GM19463 (cell line): ENCODE measurements around the gene OSBPL2.

Experiments
- ATAC-seq: cut with Tn5 transposase; IDR thresholded peaks from one replicate; pipeline ENCODE4 v1.9.1; 2021; ENCODE audit warnings: mild to moderate bottlenecking, moderate library complexity; ENCODE audit not compliant: unreplicated experiment

Gene OSBPL2

GRCh38 chr20:62233684-62234083, 4.6 kb upstream of the OSBPL2 start:
- ATAC-seq: no peak

DNA sequence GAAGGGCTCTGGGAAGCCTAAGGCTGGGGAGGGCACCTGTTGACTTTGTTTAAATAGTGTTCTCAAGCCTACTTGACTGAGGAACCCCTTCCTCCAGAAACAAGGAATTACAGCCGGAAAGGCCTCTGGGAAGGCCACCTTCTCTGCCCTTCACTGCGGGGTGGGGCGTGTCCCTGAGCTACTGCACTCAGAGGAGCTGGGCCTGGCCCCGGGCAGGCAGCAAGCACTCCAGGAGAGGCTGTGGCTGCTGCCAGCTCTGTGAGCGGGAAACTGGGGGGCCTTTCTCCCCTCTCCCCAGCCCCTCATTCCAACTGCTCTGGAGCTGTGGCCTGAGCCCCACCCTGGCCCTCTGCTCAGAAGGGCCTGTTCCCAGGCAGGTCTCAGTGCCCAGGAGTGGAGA, 4.0 kb upstream of the OSBPL2 start:
- no peak for ATAC-seq

DNA sequence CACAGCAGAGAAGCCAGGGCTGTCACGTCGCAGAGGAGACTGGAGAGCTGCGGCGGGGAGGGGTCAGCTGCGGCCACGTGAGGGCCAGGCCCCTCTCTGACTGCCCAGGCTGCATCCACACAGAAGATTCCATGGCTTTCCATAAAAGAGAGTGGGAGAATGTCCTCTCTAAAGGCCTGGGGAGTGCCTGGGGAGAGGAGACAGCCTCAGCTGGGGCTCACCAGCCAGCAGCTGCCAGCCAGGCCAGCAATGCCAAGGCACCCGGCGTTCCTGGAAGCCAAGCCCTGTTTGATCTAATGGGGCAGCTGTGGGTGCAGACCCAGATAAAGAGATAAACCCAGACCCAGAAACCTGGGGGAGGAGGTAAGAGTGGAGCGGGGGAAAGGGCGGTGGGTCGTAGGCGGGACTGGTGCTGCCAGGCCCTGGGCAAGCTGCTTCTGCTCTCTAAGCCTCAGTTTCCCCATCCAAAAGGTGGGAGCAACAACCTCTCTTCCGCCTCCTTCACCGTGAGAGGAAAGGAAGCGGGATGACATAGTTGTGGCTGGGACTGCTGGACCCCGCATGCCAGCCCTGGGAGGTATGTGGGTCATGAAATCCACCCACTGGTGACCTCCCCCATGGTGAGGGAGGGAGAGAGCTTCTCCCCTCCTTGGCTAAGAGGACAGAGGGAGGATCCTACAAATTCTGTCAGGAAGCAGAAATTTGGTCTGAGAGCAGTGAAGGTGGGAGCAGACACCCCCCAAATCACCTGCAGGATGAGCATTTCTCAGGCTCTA, 3.1 kb upstream of the OSBPL2 start:
- no peak for ATAC-seq

GRCh38 chr20:62235777-62236157, 2.6 kb upstream of the OSBPL2 start:
- ATAC-seq: no peak

DNA sequence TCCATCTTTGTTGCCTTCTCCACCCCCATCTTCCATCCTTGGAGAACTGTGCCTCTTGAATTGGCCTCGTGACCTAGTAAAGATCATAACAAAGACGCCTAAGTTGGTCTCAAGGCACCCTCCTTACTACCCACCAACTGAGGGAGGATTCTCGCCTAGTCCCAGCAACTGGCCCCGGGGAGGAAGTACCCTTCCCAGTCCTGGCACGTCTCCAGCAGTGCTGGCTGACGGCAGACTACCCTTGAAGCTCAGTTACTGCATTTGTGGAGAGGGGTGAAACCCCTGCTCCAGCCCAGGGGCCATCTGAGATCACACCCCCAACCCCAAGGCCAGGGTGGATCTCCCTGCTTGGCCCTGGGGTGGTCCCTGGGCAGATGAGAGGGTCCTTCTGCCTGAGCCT, 2.1 kb upstream of the OSBPL2 start:
- no peak for ATAC-seq

DNA sequence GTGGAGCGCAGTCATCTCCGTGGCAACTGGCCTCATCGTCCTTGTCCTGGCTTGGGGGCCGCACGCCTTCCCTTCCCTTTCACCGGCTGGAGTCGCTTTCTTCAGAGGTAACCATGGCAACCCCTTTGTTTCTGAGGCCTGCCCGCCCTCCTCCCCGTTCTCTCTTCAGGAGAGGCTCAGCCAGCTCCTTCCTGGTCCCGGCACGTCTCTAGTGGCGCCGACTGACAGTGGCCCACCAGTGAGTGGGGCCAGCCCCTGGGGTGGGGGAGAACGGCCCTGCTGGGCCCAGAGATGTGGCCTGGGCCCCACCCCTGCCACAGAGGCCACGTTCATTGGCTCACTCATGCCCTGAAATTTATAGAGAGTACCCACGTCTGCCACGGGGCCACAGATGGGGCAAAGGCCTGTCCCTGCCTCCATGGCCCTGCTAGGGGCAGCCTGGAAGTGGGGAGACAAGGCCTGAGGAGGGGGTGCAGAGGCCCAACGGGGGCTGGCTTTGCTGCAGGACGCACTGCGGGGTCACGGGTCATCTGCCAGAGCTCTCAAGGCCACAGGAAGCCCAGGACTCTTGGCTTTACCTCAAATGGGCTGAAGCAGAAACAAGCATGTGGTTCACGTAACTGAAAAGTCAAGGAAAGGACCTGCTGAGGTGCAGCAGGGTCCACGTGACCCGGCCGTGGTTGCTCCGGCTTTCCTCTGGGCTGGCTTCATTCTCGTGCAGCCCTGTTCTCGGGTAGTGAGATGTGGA, 1.4 kb upstream of the OSBPL2 start:
- ATAC-seq: no peak

DNA sequence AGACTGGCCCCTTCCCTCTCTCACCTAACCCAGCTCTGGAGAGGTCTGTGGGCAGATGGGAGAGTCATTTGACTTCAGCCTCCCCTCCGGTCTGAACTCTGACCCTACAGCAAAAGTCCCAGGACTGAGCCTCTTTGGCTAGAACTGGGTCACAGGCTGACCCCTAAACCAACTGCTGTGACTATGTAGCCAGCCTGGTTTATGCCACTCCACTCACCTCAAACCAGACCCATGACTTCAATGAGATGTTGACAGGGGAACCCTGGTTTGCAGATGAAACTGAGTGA, 864 bp upstream of the OSBPL2 start:
- ATAC-seq: no peak

DNA sequence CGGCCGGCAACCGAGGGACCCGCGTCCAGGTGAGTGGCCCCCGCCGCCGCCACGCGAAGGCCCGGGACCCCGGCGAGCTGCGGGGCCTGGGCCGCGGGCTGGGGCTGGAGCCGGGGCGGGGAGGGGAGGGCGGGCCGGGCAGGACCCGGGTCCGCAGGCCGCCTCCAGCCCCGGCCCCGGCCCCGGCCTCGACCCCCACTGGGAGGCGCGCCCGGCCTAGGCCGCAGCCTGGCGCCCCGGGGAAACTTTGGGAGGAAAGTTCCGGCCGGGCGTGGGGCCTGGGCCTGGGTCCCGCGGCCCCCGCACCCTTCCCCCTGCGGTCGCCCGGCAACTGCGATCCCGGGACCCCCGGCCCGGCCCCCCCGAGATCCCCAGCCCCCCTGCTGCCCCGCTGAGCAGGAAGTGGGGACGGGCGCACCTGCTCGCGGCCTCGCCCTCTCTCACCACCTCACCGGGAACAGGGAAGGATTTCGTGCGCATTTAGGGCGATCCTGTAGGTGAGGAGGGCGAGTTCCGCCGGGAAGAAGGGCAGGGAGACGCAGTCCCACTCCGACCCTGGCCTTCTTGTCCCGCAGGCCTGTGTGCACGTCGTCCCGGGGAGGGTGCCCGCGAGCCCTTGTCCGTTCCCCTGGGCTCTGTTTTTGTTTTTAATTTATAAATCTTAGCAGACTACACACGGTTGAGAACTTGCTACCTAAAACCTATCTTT, 402 bp downstream of the OSBPL2 start:
- no peak for ATAC-seq

DNA sequence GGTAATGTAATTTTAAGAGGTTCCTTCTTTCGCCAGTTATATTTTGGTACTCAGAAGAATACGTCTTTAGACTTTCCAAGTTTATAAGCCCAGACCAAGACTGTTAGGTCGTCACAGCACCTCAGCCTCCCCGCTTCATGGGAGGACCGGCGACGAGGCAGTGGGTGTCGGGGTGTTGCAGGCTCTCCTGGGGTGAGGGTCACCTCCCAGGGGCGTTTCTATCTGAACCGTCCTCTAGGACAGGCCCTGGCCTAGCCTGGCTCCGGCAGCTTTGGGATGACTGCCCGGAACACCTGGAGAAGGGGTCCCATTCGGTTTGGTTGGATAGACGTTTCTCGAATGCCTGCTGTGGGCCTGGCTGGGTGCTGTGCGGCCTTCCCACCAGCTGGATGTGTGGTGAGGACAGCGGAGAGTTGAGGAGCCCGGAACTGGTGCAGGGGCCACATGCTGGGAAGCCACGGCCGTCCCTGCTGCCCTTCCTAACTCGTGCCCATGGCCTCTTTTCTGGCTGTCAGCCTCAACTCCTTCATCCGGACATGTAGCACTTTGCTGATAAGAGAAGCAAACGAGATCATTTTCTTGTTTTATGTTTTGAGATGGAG, 1.1 kb downstream of the OSBPL2 start:
- ATAC-seq: no peak

DNA sequence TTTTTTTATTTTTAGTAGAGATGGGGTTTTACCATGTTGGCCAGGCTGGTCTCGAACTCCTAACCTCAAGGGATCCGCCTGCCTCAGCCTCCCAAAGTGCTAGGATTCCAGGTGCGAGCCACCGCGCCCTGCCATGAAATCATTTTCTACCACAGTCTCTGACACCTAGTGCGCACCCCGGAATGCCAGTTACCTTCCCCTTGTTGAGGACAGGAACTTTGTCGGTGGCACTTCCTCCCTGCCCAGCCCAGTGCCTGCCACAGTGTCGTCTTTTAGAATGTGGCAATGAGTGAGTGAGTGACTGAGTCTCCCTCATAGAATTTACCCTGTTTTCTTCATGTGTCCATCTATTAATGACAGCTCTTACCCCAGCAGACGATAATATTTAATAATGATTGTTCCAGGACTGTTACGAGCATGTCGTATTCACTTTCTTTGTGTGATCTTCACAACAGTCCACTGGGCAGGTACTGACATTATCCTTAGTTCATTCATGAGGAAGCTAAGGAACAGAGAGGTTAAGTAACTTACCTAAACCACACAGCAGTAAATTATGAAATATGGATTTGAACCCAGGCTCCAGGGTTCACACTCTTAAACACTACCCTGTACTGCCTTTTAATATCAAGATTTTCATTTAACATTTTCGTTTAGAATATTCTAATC, 1.8 kb downstream of the OSBPL2 start:
- no peak for ATAC-seq

DNA sequence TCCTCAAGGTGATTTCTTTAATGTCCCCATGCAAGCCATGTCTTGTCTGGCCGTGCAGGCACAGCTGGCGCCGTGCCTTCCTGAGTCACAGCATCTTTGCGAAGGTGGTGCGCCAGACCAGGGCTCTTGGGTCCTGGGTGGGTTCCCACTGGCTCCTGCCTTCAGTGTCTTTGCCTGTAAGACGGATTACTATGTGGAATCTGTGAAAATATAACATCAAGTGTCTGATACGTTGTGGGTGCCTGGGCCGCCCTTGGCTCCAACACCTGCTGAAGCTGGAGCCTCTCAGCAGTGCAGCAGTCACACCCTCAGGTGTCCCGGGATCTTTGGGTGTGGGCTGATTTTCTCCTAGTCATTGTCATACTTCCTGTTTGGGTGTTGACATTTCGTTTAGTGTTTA, 3.2 kb downstream of the OSBPL2 start:
- ATAC-seq: no peak

- no peak for ATAC-seq
Measured at GRCh38 chr20:62242176-62242575, 3.9 kb downstream of the OSBPL2 start.

DNA sequence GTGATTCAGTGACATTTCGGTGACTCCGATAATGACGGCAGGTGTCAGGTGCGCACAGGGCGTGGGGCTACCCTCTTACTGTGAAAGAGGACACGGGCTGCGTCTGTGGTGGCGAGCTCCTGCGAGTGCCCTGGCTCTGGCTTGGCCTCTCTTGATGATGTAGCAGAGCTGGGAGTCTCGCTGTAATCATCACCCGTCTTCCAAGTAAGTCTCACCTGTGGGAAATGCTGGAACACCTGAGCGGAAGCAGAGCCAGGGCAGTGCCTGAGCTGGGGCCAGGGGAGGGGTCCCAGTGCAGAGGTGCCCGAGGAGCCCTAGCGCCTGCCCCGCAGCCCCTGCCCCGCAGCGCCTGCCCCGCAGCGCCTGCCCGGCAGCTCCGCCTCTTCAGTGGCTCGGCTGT, 4.8 kb downstream of the OSBPL2 start:
- no peak for ATAC-seq

DNA sequence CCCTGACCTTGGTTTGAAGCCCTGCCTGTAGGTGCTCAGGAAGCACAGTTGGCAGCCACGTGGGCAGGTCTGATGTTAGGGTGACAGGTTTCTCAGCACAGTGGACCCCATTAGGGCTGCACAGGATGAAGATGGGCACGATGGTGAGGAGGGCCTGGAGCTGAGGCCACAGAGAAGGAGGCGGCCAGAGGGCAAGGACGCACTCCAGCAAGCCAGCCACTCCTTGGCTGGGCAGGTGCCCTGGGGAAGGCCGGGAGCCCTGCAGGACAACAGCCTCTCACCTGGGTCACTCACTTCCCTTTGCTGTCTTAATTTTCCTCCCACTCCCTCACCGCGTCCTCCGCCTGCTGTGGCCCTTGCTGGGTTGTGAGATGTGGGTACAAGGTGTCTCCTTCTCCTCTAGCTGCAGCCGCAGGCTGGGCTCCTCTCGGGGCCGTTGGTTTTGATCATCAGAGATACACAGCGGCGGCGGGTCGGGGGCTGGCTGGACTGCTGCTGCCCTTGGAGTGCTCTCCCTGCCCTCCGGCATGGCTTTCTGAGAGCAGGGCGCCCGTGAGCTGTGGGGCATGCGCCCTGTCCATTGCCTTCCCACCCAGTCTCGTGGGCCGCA, 5.7 kb downstream of the OSBPL2 start:
- no peak for ATAC-seq

DNA sequence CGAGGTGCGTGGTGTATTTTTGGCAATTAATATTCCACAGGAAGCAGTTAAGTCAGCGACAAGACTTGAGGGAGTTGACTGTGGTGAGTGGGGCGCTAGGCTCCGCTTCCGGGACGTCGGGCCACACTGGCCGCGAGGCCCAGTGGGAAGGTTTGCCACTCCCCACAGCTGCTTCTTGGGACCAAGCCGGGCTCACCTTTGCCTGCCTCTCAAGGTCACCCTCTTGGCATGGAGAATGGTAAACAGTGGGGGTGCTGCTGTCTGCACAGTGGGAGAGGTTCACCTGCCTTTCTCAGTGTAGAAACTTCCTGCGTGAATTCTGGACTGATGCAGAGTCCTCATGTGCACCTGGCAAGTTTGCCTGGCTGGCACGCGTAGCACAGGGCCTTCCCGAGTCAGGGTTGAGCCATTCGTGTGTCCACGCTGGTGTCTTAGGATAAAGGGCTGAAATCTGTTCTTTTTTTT, 6.4 kb downstream of the OSBPL2 start:
- no peak for ATAC-seq

DNA sequence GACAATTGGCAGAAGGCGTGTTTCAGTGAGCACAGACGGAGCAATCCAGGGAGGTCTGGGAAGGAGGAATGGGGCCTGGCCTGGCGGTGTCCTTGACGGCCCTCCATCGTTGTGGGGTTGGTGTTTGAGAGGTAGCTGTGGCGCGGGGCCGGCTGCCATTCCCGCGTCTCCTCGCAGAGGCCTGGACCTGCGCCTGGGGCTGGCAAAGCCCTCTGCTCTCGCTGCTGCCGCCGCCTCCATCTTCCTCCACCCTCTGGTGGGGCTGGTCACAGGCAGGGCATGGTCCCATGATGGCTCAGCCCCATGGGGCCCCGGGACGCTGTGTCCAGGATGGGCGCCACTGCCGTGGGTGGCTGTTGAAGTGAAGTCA, 7.6 kb downstream of the OSBPL2 start:
- ATAC-seq: no peak

- no peak for ATAC-seq
Measured at GRCh38 chr20:62246431-62246830, 8.1 kb downstream of the OSBPL2 start.

GRCh38 chr20:62246872-62247652, 8.7 kb downstream of the OSBPL2 start:
- ATAC-seq: no peak

DNA sequence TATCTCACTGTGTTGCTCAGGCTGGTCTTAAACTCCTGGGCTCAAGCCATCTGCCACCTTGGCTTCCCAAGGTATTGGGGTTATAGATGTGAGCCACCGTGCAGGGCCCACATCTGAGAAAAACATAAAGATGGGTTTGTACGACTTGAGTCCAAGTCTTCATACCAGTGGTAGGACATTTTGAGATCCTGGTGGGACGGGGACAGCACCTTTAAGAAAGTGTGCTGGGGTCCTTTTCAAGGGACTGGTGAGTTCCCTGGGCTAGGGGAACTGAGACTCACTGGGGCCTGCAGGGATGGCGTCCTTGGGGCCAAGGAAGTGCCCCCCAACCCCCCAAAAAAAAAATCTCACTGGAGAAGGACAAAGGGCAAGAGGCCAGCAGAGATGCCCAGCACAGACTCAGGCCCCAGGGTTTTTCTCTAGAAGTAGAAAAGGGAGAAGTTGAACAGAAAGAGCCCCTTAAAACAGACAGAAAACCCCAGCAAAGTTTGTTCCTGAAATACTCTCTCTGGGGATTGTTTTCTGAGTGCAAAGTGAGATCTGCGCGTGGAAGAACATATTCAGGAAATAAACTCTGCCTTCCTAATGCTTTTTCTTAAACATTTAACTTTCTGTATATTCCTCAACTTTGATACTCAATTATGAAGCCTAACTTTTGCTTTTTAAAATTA, 10.7 kb downstream of the OSBPL2 start:
- ATAC-seq: no peak
